ENCODE results near the gene OR52R1. TPM values are rescaled to one million over a fixed set of nuclear protein-coding genes. Genes with fewer than 3 reads are reported as not detected.
"Not testable (repeated sequence)": the region's sequence is repeated elsewhere in the genome, so short reads cannot be mapped to it uniquely, and the experiment has no call there.

The OR52R1 gene
- total and polyA plus RNA-seq, 4 experiments from 2014 or later, result not detected

- H3K27ac ChIP-seq (ENCODE audit: low read depth, low read length), result no peak overlapping the region
- peaks cover 4% of the 10 kb centered on the region for H3K27me3 ChIP-seq (ENCODE audit: insufficient read depth, low read length)
- no peaks in the 10 kb centered on the region for H3K36me3 ChIP-seq (ENCODE audit: insufficient read depth, low read length)
- H3K4me3 ChIP-seq (ENCODE audit: low read length in 2 of 2), result no peak overlapping the region
- CTCF ChIA-PET (ENCODE audit: partially characterized antibody), result no interaction called here
- no peaks in the 10 kb centered on the region for H3K9me3 ChIP-seq (ENCODE audit: control insufficient read depth in 1 of 2, low read length in 2 of 2)
- Mint-ChIP-seq H3K4me1 (no peaks in the 10 kb centered on the region), H3K27me3 (peaks cover 2 to 3% of the 10 kb centered on the region in 2 donors), H3K27ac (no peak overlapping the region), H3K36me3 (no peaks in the 10 kb centered on the region), H3K4me3 (no peak overlapping the region), H3K9me3 (peaks cover 0 to 4% (median 0%) of the 10 kb centered on the region in 8 donors)
- POLR2A ChIA-PET (ENCODE audit: partially characterized antibody), result no interaction called here
- H3K4me1 ChIP-seq (ENCODE audit: insufficient read depth, low read length), result no peaks in the 10 kb centered on the region
- DNase-seq, result no peak
- intact Hi-C loops (cut with micrococcal nuclease), result no loop called here
Measured at GRCh38 chr11:4825132-4825531, 21.0 kb upstream of the OR52R1 start.

DNA sequence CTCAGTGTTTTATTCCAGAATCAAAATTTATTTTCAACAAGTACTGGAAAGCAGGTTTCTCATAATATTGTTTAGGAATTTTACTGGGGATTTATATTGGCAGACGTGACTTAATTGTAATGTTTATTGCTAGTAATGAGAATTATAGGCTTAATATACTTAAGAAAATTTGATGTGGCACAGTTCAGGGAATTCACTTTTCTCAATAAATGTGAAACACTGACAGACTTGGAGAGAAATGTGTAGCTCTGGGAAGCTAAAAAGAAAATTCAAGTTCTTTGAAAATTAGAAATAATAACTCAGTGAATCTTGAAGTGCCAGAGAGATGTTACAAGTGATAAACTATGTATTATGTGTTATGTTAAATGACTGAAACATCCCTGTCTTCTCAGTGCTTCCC is 16.8 kb upstream of the OR52R1 start, which contains the start of gene OR51F2:
OR51F2 (plus strand) TSS at position 301 of the 400 bp plus-strand sequence. CDS start 101 bp downstream, outside the sequence.
- no peaks in the 10 kb centered on the region for H3K36me3 Mint-ChIP-seq
- Histone ChIP-seq H3K4me3 (ENCODE audit: low read length in 2 of 2) (no peak within 1 kb of the TSS), H3K36me3 (ENCODE audit: insufficient read depth, low read length) (no peaks in the 10 kb centered on the region), H3K4me1 (ENCODE audit: insufficient read depth, low read length) (no peaks in the 10 kb centered on the region), H3K27ac (ENCODE audit: low read depth, low read length) (no peak within 1 kb of the TSS), H3K9me3 (ENCODE audit: control insufficient read depth in 1 of 2, low read length in 2 of 2) (no peaks in the 10 kb centered on the region), H3K27me3 (ENCODE audit: insufficient read depth, low read length) (peaks cover 4% of the 10 kb centered on the region)
- ChIA-PET CTCF (ENCODE audit: partially characterized antibody) (no interaction called here), POLR2A (ENCODE audit: partially characterized antibody) (no interaction called here)
- no peaks in the 10 kb centered on the region for H3K4me1 Mint-ChIP-seq
- intact Hi-C loops (cut with micrococcal nuclease), result no loop called here
- peak within 1 kb of the TSS in 1 of 7 donors; percentile 38 for H3K27ac Mint-ChIP-seq
- DNase-seq, result no peak
- H3K4me3 Mint-ChIP-seq, result no peak within 1 kb of the TSS
- H3K9me3 Mint-ChIP-seq, result peaks cover 0 to 4% (median 0%) of the 10 kb centered on the region in 8 donors
- H3K27me3 Mint-ChIP-seq, result peaks cover 2 to 3% of the 10 kb centered on the region in 2 donors

DNA sequence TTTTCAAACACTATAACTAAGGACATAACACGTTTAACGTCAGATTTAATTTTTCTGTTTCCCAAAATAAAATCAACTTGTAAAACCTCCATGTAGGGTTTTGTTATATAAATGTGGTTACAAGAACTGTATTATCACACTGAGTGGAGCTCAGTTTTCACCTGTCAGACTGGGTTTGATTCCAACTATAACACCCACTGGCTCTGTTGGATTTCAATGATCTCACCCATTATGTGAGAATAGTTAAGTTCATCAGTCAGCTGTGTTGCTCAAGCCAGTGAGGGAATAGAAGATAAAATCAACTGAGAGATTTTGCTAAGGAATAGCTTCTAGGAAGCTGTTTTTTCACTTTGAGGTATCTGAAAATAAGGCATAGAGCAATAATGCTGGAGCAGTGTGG is 5.1 kb upstream of the OR52R1 start:
- CTCF ChIA-PET (ENCODE audit: partially characterized antibody), result no interaction called here
- H3K4me3 Mint-ChIP-seq, result no peak overlapping the region

GRCh38 chr11:4808476-4808875 is 4.3 kb upstream of the OR52R1 start:
- H3K4me3 ChIP-seq (ENCODE audit: low read length in 2 of 2), result no peak overlapping the region
- H3K27me3 ChIP-seq (ENCODE audit: insufficient read depth, low read length), result no peaks in the 10 kb centered on the region
- Mint-ChIP-seq H3K4me1 (no peaks in the 10 kb centered on the region), H3K4me3 (no peak overlapping the region), H3K9me3 (peaks cover 0 to 3% (median 0%) of the 10 kb centered on the region in 8 donors), H3K36me3 (no peaks in the 10 kb centered on the region), H3K27ac (no peak overlapping the region), H3K27me3 (no peaks in the 10 kb centered on the region)
- H3K4me1 ChIP-seq (ENCODE audit: insufficient read depth, low read length), result no peaks in the 10 kb centered on the region
- no peak overlapping the region for H3K27ac ChIP-seq (ENCODE audit: low read depth, low read length)
- H3K9me3 ChIP-seq (ENCODE audit: control insufficient read depth in 1 of 2, low read length in 2 of 2), result no peaks in the 10 kb centered on the region
- H3K36me3 ChIP-seq (ENCODE audit: insufficient read depth, low read length), result no peaks in the 10 kb centered on the region
- intact Hi-C loops (cut with micrococcal nuclease), result no loop called here
- DNase-seq, result no peak
- ChIA-PET POLR2A (ENCODE audit: partially characterized antibody) (no interaction called here), CTCF (ENCODE audit: partially characterized antibody) (no interaction called here)

More for the DNA sequence above, 5.1 kb upstream of the OR52R1 start:
- no peaks in the 10 kb centered on the region for H3K36me3 ChIP-seq (ENCODE audit: insufficient read depth, low read length)
- H3K27me3 Mint-ChIP-seq, result no peaks in the 10 kb centered on the region
- DNase-seq, result no peak
- H3K36me3 Mint-ChIP-seq, result no peaks in the 10 kb centered on the region
- H3K9me3 Mint-ChIP-seq, result no peaks in the 10 kb centered on the region
- POLR2A ChIA-PET (ENCODE audit: partially characterized antibody), result no interaction called here
- intact Hi-C loops (cut with micrococcal nuclease), result no loop called here
- H3K4me1 ChIP-seq (ENCODE audit: insufficient read depth, low read length), result no peaks in the 10 kb centered on the region
- H3K4me1 Mint-ChIP-seq, result no peaks in the 10 kb centered on the region
- no peaks in the 10 kb centered on the region for H3K9me3 ChIP-seq (ENCODE audit: control insufficient read depth in 1 of 2, low read length in 2 of 2)
- no peak overlapping the region for H3K27ac ChIP-seq (ENCODE audit: low read depth, low read length)
- H3K4me3 ChIP-seq (ENCODE audit: low read length in 2 of 2), result no peak overlapping the region
- H3K27ac Mint-ChIP-seq, result no peak overlapping the region
- H3K27me3 ChIP-seq (ENCODE audit: insufficient read depth, low read length), result no peaks in the 10 kb centered on the region

DNA sequence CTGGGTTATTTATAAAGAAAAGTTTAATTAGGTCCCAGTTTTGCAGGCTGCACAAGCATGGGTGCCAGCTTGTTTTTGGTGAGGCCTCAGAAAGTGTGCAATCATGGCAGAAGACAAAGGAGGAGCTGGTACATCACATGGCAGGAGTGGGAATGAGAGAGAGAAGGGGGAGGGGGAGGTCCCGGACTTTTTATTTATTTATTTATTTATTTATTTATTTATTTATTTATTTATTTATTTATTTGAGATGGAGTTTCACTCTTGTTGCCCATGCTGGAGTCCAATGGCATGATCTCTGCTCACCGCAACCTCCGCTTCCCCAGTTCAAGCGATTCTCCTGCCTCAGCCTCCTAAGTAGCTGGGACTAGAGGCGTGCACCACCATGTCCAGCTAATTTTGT is 2.9 kb downstream of the OR52R1 start:
- H3K27ac Mint-ChIP-seq; H3K4me3 ChIP-seq (ENCODE audit: low read length in 2 of 2); H3K4me3 Mint-ChIP-seq; H3K27me3 Mint-ChIP-seq; H3K27ac ChIP-seq (ENCODE audit: low read depth, low read length); H3K4me1 Mint-ChIP-seq; intact Hi-C loops (cut with micrococcal nuclease); DNase-seq; CTCF ChIA-PET (ENCODE audit: partially characterized antibody); POLR2A ChIA-PET (ENCODE audit: partially characterized antibody); H3K27me3 ChIP-seq (ENCODE audit: insufficient read depth, low read length); H3K9me3 Mint-ChIP-seq; H3K4me1 ChIP-seq (ENCODE audit: insufficient read depth, low read length); H3K36me3 Mint-ChIP-seq; H3K36me3 ChIP-seq (ENCODE audit: insufficient read depth, low read length); H3K9me3 ChIP-seq (ENCODE audit: control insufficient read depth in 1 of 2, low read length in 2 of 2): not testable (repeated sequence)

- CTCF ChIA-PET (ENCODE audit: partially characterized antibody), result no interaction called here
- Histone ChIP-seq H3K27me3 (ENCODE audit: insufficient read depth, low read length) (no peaks in the 10 kb centered on the region), H3K27ac (ENCODE audit: low read depth, low read length) (no peak overlapping the region), H3K4me1 (ENCODE audit: insufficient read depth, low read length) (no peaks in the 10 kb centered on the region), H3K9me3 (ENCODE audit: control insufficient read depth in 1 of 2, low read length in 2 of 2) (no peaks in the 10 kb centered on the region), H3K4me3 (ENCODE audit: low read length in 2 of 2) (no peak overlapping the region), H3K36me3 (ENCODE audit: insufficient read depth, low read length) (no peaks in the 10 kb centered on the region)
- POLR2A ChIA-PET (ENCODE audit: partially characterized antibody), result no interaction called here
- intact Hi-C loops (cut with micrococcal nuclease), result no loop called here
- H3K27ac Mint-ChIP-seq, result no peak overlapping the region
- H3K36me3 Mint-ChIP-seq, result no peaks in the 10 kb centered on the region
- peaks cover 0 to 6% (median 0%) of the 10 kb centered on the region in 8 donors for H3K9me3 Mint-ChIP-seq
- no peaks in the 10 kb centered on the region for H3K4me1 Mint-ChIP-seq
- no peak overlapping the region for H3K4me3 Mint-ChIP-seq
- peak in 1 of 5 donors; percentile 32 for DNase-seq
- peaks cover 0 to 2% of the 10 kb centered on the region in 2 donors for H3K27me3 Mint-ChIP-seq
Measured at GRCh38 chr11:4798427-4799183, 5.6 kb downstream of the OR52R1 start.

DNA sequence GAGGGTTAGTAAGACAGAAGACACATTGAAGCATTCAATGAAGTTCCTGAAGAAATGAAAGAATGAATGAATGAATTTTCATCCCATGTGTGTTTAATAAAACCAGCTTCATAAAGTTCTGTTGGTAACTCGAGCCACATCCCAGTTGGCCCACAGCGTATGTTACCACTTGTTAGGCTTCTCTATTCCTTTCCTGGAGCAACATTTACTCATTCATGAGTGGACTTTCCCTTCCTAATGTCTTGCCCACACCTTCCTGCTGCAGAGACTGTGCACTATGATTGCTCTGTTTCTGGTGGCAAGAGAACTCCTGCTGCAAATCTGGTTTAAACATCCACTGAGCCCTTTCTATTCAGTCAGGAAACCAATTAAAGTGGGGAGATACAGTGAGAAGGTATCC is 7.0 kb downstream of the OR52R1 start:
- Histone ChIP-seq H3K4me3 (ENCODE audit: low read length in 2 of 2) (no peak overlapping the region), H3K27ac (ENCODE audit: low read depth, low read length) (no peak overlapping the region), H3K9me3 (ENCODE audit: control insufficient read depth in 1 of 2, low read length in 2 of 2) (no peaks in the 10 kb centered on the region), H3K27me3 (ENCODE audit: insufficient read depth, low read length) (no peaks in the 10 kb centered on the region), H3K36me3 (ENCODE audit: insufficient read depth, low read length) (no peaks in the 10 kb centered on the region), H3K4me1 (ENCODE audit: insufficient read depth, low read length) (no peaks in the 10 kb centered on the region)
- Mint-ChIP-seq H3K4me3 (no peak overlapping the region), H3K36me3 (no peaks in the 10 kb centered on the region), H3K9me3 (peaks cover 0 to 4% (median 0%) of the 10 kb centered on the region in 8 donors), H3K27ac (no peak overlapping the region), H3K4me1 (no peaks in the 10 kb centered on the region), H3K27me3 (peaks cover 0 to 6% of the 10 kb centered on the region in 2 donors)
- no peak for DNase-seq
- intact Hi-C loops (cut with micrococcal nuclease), result no loop called here
- ChIA-PET CTCF (ENCODE audit: partially characterized antibody) (no interaction called here), POLR2A (ENCODE audit: partially characterized antibody) (no interaction called here)

Data from CD4-positive, alpha-beta memory T cell (primary cell).